CD4-positive, CD25-positive, alpha-beta regulatory T cell (primary cell): ENCODE data around the gene ARID1B. TPM values are rescaled to one million over a fixed set of nuclear protein-coding genes. Genes with fewer than 3 reads are reported as not detected.
A peak's percentile ranks its signal among the peaks of the same experiment; 100 is the strongest.

Experiments
- ATAC-seq, 2 donors: fragments of 150-1000 bp; cut with Tn5 transposase; one replicate each; pipeline ENCODE4 v1.10.0; 2021; ENCODE audit warnings: low read depth in 2 of 2, moderate number of reproducible peaks in 2 of 2, moderate library complexity in 1 of 2
- DNase-seq, 3 donors: peaks; one replicate each; pipeline versions ENCODE4 v3.0.0 to v3.0.0-alpha.2; 2012 to 2022; ENCODE audit warnings: mixed read lengths in 1 of 3
- H3K27ac ChIP-seq: one replicate; pipeline ENCODE4 v1.7.0; 2013; ENCODE audit warnings: mild to moderate bottlenecking, low read length; ENCODE audit not compliant: insufficient read depth, poor library complexity, severe bottlenecking
- H3K27me3 ChIP-seq: one replicate; pipeline ENCODE4 v1.7.0; 2013; ENCODE audit warnings: low read length; ENCODE audit not compliant: control insufficient read depth, insufficient read depth
- H3K36me3 ChIP-seq: one replicate; pipeline ENCODE4 v1.7.0; 2013; ENCODE audit warnings: mild to moderate bottlenecking, low read length, moderate library complexity; ENCODE audit not compliant: control insufficient read depth, insufficient read depth
- H3K4me1 ChIP-seq: 2 replicates; pipeline ENCODE4 v1.7.0; 2013; ENCODE audit warnings: mild to moderate bottlenecking, low read length; ENCODE audit not compliant: insufficient read depth, control insufficient read depth, poor library complexity, severe bottlenecking
- H3K4me3 ChIP-seq: one replicate; pipeline ENCODE4 v1.7.0; 2013; ENCODE audit warnings: low read depth, mild to moderate bottlenecking, low read length, moderate library complexity
- H3K9me3 ChIP-seq, 2 experiments: 1 replicate in 1 of 2; 2 replicates in 1 of 2; pipeline ENCODE4 v1.7.0; 2013; ENCODE audit warnings: low read length in 2 of 2, mild to moderate bottlenecking in 1 of 2, moderate library complexity in 1 of 2; ENCODE audit not compliant: control insufficient read depth in 2 of 2
- H3K27ac Mint-ChIP-seq, 3 donors: one replicate each; pipeline ENCODE4 v1.8.0; 2020 to 2022; ENCODE audit warnings: mild to moderate bottlenecking in 3 of 3, mixed read lengths in 3 of 3, moderate library complexity in 2 of 3
- H3K27me3 Mint-ChIP-seq: one replicate; pipeline ENCODE4 v1.8.0; 2022; ENCODE audit warnings: mild to moderate bottlenecking, mixed read lengths
- H3K36me3 Mint-ChIP-seq: one replicate; pipeline ENCODE4 v1.8.0; 2020; ENCODE audit warnings: mixed read lengths
- H3K4me1 Mint-ChIP-seq, 4 donors: one replicate each; pipeline ENCODE4 v1.8.0; 2020 to 2022; ENCODE audit warnings: mixed read lengths in 4 of 4, mild to moderate bottlenecking in 1 of 4
- H3K4me3 Mint-ChIP-seq, 4 donors: one replicate each; pipeline ENCODE4 v1.8.0; 2020 to 2022; ENCODE audit warnings: mild to moderate bottlenecking in 4 of 4, mixed read lengths in 4 of 4, moderate library complexity in 3 of 4
- H3K9me3 Mint-ChIP-seq, 7 donors: one replicate each; pipeline ENCODE4 v1.8.0; 2020 to 2022; ENCODE audit warnings: mixed read lengths in 7 of 7, mild to moderate bottlenecking in 3 of 7, moderate library complexity in 2 of 7
- polyA plus RNA-seq, 4 donors: library from polyadenylated mRNA; unstranded; fragments of 300-500 nt; fragmentation: Illumina TruSeq; gene quantifications; one replicate each; pipeline ENCODE4 v1.2.3, GENCODE V29; 2021
- total RNA-seq: library from RNA; stranded (reverse); gene quantifications from one replicate; pipeline ENCODE4 v1.2.3, GENCODE V29; 2022

ARID1B gene
- total and polyA plus RNA-seq, 5 donors from 2014 or later: 9.8 to 186 (median 12.4) TPM

DNA sequence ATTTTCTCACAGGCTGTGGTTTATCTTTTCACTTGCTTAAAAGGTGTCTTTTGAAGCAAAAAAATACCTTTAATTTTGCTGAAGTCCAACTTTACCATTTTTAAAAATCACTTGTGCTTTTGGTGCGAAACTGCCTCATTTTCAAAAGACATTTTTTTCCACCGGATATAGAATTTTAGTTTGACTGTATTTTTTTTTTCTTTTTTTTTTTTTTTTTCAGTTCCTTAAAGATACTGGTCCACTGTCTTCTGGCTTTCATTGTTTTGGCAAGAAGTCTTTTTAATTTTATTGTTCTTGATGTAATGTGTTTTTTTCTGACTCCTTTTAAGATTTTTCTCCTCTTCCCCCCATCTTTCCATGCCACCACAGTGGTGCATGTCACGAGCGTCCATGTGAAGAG, 198.2 kb downstream of the ARID1B start:
- DNase-seq: no peak
- no peak for ATAC-seq
- Histone ChIP-seq H3K36me3 (no peaks in the 10 kb centered on the region), H3K4me1 (peaks cover 25% of the 10 kb centered on the region), H3K27ac (no peak overlapping the region), H3K4me3 (peak overlapping the region; percentile 58), H3K9me3 (no peaks in the 10 kb centered on the region), H3K27me3 (no peaks in the 10 kb centered on the region)
- peak overlapping the region; percentile 53 to 88 (median 74) for H3K4me3 Mint-ChIP-seq
- no peaks in the 10 kb centered on the region for H3K9me3 Mint-ChIP-seq
- no peaks in the 10 kb centered on the region for H3K27me3 Mint-ChIP-seq
- H3K36me3 Mint-ChIP-seq: no peaks in the 10 kb centered on the region
- peak overlapping the region in 2 of 3 donors; percentile 74 to 83 for H3K27ac Mint-ChIP-seq
- H3K4me1 Mint-ChIP-seq: peaks cover 52 to 91% (median 76%) of the 10 kb centered on the region in 4 donors

DNA sequence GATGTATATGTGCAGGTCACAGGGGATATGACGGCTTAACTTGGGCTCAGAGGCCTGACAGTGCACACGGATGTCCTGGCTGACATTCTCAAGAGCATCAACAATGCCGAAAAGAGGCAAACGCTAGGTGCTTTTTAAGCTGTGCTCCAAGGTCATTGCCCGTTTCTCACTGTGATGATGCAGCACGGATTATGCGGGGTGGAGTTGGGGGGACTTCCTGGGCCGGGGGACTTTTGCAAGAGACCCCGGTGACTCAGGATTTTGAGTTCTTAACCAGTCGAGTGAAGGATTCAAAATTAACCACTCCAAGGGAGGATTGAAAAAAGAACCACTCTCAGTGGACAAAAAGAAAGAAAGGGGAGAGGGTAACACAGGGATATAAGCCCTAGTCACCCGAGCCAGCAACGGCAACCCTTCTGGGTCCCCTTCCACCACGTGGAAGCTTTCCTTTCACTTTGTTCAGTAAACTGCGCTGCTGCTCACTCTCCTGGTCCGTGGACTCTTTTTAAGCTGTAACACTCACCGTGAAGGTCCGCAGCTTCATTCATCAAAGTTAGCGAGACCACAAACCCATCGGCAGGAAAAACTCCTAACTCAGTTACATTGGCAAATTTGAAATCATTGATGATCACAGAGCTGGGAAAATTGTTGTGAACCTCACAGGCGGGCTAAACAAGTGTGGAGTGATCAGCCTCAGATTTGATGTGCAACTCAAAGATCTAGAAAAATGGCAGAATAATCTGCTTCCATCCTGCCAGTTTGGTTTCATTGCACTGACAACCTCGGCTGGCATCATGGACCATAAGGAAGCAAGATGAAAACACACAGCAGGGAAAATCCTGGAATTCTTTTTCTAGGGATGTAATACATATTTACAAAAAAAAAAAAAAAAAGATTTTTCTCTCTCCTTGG, 199.3 kb downstream of the ARID1B start:
- H3K27me3 ChIP-seq: no peaks in the 10 kb centered on the region
- peak in 1 of 3 donors; percentile 37 for DNase-seq

DNA sequence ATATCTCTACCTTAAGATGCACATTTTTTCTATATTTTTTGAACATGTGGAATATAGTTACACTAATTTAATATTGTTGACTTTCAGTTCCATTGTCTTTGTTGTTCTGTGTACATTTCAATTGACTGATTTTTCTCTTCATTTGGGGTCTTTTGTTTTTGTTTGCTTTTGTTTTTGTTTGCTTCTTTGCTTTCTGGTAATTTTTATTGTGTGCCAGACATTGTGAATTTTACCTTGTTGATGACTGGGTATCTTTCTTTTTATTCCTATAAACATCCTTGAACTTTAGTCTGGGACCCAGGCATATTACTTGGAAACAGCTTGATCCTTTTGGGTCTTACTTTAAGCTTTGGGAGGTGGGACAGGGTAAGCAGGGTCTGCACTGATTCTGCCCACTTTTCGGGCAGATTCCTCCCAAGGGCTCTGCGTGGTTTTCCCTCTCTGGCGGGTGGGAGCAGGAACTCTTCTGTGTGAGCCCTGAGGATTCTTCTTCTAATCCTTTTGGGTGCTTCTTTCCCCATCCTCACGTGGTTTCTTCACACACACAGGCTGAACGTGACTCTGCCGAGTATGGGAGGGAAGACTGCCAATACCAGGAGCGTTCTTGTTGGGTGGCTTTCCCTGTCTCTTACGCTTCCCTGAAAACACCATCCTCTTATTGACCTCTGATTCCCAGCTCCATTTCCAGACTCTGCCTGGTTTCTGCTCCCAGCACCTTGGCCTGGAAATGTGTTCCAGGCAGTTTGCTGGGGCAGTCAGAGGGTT, 200.5 kb downstream of the ARID1B start:
- peak overlapping the region in 1 of 3 donors; percentile 74 for H3K27ac Mint-ChIP-seq
- no peaks in the 10 kb centered on the region for H3K9me3 Mint-ChIP-seq
- H3K9me3 ChIP-seq: no peaks in the 10 kb centered on the region
- no peaks in the 10 kb centered on the region for H3K36me3 ChIP-seq
- peak overlapping the region; percentile 44 to 68 (median 56) for H3K4me3 Mint-ChIP-seq
- H3K27me3 Mint-ChIP-seq: no peaks in the 10 kb centered on the region
- peaks cover 60 to 93% (median 81%) of the 10 kb centered on the region in 4 donors for H3K4me1 Mint-ChIP-seq
- H3K36me3 Mint-ChIP-seq: no peaks in the 10 kb centered on the region
- no peak overlapping the region for H3K27ac ChIP-seq
- H3K4me3 ChIP-seq: no peak overlapping the region
- H3K4me1 ChIP-seq: peaks cover 27% of the 10 kb centered on the region
- ATAC-seq: no peak
- DNase-seq: no peak
- no peaks in the 10 kb centered on the region for H3K27me3 ChIP-seq

More for the DNA sequence above, 199.3 kb downstream of the ARID1B start:
- peaks cover 29% of the 10 kb centered on the region for H3K4me1 ChIP-seq
- H3K4me1 Mint-ChIP-seq: peaks cover 60 to 92% (median 78%) of the 10 kb centered on the region in 4 donors
- peak overlapping the region; percentile 53 to 88 (median 74) for H3K4me3 Mint-ChIP-seq
- no peaks in the 10 kb centered on the region for H3K36me3 ChIP-seq
- H3K9me3 Mint-ChIP-seq: no peaks in the 10 kb centered on the region
- no peaks in the 10 kb centered on the region for H3K9me3 ChIP-seq
- no peak overlapping the region for H3K27ac ChIP-seq
- H3K27ac Mint-ChIP-seq: peak overlapping the region in 2 of 3 donors; percentile 74 to 83
- peak overlapping the region; percentile 58 for H3K4me3 ChIP-seq
- no peaks in the 10 kb centered on the region for H3K36me3 Mint-ChIP-seq
- ATAC-seq: peak in 1 of 2 donors; percentile 41
- H3K27me3 Mint-ChIP-seq: no peaks in the 10 kb centered on the region

DNA sequence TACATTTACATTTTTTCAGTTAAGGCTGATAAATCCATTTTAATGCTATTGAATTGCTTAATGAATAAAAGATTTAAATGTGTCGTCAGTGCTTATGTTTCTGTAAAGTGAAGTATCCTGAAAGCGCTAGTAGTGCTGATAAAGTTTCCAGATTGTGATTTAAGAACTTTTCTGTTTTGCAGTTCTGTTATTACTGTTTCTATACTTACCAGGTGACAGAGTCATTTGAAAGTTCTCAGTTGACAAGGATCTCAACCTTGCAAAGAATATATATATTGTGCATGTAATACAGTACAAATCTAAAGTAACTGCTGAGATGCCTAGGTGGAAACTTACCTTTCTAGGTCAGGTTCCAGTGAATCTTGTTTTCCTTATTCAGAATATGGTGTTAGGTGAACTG, 201.8 kb downstream of the ARID1B start:
- Mint-ChIP-seq H3K36me3 (no peaks in the 10 kb centered on the region), H3K4me3 (peak overlapping the region in 1 of 4 donors; percentile 33), H3K27ac (peak overlapping the region in 1 of 3 donors; percentile 5), H3K27me3 (no peaks in the 10 kb centered on the region), H3K4me1 (peaks cover 55 to 93% (median 81%) of the 10 kb centered on the region in 4 donors), H3K9me3 (no peaks in the 10 kb centered on the region)
- Histone ChIP-seq H3K36me3 (no peaks in the 10 kb centered on the region), H3K27ac (no peak overlapping the region), H3K4me3 (peak overlapping the region; percentile 4), H3K9me3 (no peaks in the 10 kb centered on the region), H3K27me3 (no peaks in the 10 kb centered on the region), H3K4me1 (peaks cover 26% of the 10 kb centered on the region)
- DNase-seq: no peak
- ATAC-seq: no peak

DNA sequence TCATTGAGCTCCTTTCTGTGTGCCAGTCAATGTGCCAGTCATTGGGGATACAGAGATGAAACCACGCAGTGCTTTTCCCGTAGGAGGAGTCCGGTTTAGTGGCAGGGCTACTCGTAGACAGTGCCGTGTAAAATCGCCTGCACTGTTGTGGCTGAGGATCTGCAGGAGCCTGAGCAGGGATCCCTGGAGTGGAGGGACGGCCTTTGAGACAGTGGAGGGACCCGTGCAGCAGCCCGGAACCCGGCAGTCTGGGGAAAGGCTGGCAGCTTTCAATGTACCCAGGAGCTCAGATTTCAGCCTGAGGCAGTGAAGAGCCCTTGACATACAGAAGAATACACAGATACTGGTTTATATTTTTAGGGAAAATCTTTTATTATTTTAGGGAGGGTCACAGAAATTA, 203.3 kb downstream of the ARID1B start:
- Histone ChIP-seq H3K27me3 (no peaks in the 10 kb centered on the region), H3K27ac (no peak overlapping the region), H3K4me1 (peaks cover 29% of the 10 kb centered on the region), H3K9me3 (no peaks in the 10 kb centered on the region), H3K4me3 (no peak overlapping the region), H3K36me3 (no peaks in the 10 kb centered on the region)
- H3K9me3 Mint-ChIP-seq: no peaks in the 10 kb centered on the region
- H3K27ac Mint-ChIP-seq: peak overlapping the region in 2 of 3 donors; percentile 26 to 69
- no peaks in the 10 kb centered on the region for H3K27me3 Mint-ChIP-seq
- no peaks in the 10 kb centered on the region for H3K36me3 Mint-ChIP-seq
- DNase-seq: no peak
- H3K4me1 Mint-ChIP-seq: peaks cover 46 to 94% (median 81%) of the 10 kb centered on the region in 4 donors
- no peak for ATAC-seq
- H3K4me3 Mint-ChIP-seq: peak overlapping the region in 2 of 4 donors; percentile 3 to 40

DNA sequence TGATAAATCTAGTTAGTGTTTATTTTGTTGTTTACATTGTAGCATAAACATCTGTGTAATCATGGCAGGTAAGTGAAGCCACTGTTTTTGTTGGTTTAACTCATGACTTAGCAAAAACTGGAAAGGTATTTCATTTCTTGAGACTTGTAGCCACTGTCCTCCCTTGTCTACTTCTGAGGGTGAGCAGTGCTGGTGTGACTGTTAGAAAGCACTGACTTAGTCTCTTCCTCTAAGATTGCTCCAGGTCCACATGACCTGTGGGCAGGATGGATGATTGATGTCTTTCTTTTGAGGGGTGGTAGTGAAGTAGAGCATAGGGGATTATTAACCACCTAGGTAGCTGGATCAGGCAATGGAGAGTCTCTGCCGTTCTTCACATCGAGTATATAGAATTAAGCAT, 203.8 kb downstream of the ARID1B start:
- no peaks in the 10 kb centered on the region for H3K36me3 Mint-ChIP-seq
- no peaks in the 10 kb centered on the region for H3K9me3 ChIP-seq
- no peaks in the 10 kb centered on the region for H3K27me3 Mint-ChIP-seq
- no peaks in the 10 kb centered on the region for H3K36me3 ChIP-seq
- H3K27me3 ChIP-seq: no peaks in the 10 kb centered on the region
- no peaks in the 10 kb centered on the region for H3K9me3 Mint-ChIP-seq
- DNase-seq (no peak), ATAC-seq (no peak)
- H3K4me3 Mint-ChIP-seq: no peak overlapping the region
- no peak overlapping the region for H3K4me3 ChIP-seq
- H3K27ac Mint-ChIP-seq: no peak overlapping the region
- peaks cover 24% of the 10 kb centered on the region for H3K4me1 ChIP-seq
- no peak overlapping the region for H3K27ac ChIP-seq
- H3K4me1 Mint-ChIP-seq: peaks cover 46 to 94% (median 80%) of the 10 kb centered on the region in 4 donors

DNA sequence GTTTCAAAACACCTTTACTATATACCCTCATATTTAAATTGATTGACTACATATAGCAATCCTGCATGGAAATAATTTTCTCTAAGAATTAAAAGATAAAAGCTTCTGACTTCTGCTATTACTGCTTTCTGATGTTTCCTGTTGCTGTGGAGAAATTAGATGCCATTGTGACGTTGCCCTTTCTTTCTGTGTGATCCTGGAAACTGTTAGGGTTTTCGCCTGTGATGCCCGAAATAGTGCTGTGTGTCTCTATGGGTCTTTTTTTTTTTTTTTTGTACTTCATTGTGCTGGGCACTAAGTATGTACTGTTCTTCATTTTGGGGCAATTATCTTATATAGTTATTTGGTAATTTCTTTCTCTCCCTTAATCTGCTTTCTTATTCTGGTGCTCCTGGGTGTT, 205.0 kb downstream of the ARID1B start:
- peak overlapping the region in 1 of 4 donors; percentile 76 for H3K4me3 Mint-ChIP-seq
- no peaks in the 10 kb centered on the region for H3K9me3 ChIP-seq
- H3K9me3 Mint-ChIP-seq: no peaks in the 10 kb centered on the region

More for the DNA sequence above, 205.0 kb downstream of the ARID1B start:
- no peak for DNase-seq
- Mint-ChIP-seq H3K4me1 (peaks cover 42 to 94% (median 78%) of the 10 kb centered on the region in 4 donors), H3K36me3 (no peaks in the 10 kb centered on the region), H3K27ac (peak overlapping the region in 1 of 3 donors; percentile 24), H3K27me3 (no peaks in the 10 kb centered on the region)
- Histone ChIP-seq H3K4me1 (peaks cover 21% of the 10 kb centered on the region), H3K4me3 (no peak overlapping the region), H3K27ac (no peak overlapping the region), H3K27me3 (no peaks in the 10 kb centered on the region), H3K36me3 (no peaks in the 10 kb centered on the region)
- no peak for ATAC-seq
